Measurements from ENCODE around the gene MST1.

MST1 gene

DNA sequence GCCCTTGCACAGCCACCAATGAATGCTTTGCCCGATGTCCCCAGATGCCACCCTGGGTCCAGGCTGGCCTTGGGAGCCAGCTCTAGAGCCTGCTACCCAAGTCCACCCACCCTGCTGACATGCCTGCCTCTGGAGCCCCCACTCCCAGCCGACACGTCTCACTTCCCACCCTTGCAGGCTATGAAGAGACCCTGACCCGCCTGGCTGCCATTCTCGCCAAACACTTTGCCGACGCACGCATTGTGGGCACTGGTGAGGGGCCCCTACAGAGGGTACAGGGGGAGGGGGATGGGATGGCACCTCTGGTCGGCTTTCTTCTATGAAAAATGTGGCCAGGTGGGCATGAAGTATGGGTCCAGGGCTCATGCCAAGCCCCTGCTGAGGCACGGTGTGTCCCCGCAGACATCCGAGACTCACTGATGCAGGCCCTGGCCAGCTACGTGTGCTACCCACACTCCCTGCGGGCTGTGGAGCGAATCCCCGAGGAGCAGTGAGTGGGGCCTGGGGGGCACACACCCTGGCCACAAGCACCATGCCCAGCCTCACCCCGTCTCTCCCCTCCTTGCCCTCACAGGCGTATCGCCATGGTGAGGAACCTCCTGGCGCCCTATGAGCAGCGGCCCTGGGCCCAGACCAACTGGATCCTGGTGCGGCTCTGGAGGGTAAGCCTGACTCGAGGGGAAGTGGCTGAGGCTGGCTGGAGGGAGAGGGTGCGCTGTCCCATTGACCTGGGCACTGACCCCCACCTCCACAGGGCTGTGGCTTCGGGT is 24.2 kb upstream of the MST1 start:
- no peak for DNase-seq (ENCODE audit: low read depth)
- H3K4me3 ChIP-seq (ENCODE audit: low read depth, low read length) = no peak overlapping the region
- TF ChIP-seq, protein P1, sequence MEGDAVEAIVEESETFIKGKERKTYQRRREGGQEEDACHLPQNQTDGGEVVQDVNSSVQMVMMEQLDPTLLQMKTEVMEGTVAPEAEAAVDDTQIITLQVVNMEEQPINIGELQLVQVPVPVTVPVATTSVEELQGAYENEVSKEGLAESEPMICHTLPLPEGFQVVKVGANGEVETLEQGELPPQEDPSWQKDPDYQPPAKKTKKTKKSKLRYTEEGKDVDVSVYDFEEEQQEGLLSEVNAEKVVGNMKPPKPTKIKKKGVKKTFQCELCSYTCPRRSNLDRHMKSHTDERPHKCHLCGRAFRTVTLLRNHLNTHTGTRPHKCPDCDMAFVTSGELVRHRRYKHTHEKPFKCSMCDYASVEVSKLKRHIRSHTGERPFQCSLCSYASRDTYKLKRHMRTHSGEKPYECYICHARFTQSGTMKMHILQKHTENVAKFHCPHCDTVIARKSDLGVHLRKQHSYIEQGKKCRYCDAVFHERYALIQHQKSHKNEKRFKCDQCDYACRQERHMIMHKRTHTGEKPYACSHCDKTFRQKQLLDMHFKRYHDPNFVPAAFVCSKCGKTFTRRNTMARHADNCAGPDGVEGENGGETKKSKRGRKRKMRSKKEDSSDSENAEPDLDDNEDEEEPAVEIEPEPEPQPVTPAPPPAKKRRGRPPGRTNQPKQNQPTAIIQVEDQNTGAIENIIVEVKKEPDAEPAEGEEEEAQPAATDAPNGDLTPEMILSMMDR (IDR thresholded peaks at IDR 0.05; ENCODE audit: control insufficient read depth, extremely low read depth, insufficient read depth) = no peak

- TF ChIP-seq, protein P1 (IDR thresholded peaks at IDR 0.05; ENCODE audit: control insufficient read depth, extremely low read depth, insufficient read depth) = no peak
- H3K4me3 ChIP-seq (ENCODE audit: low read depth, low read length) = no peak overlapping the region
- DNase-seq (ENCODE audit: low read depth) = no peak
These were observed 23.5 kb upstream of the MST1 start for GRCh38 chr3:49712631-49713317.

DNA sequence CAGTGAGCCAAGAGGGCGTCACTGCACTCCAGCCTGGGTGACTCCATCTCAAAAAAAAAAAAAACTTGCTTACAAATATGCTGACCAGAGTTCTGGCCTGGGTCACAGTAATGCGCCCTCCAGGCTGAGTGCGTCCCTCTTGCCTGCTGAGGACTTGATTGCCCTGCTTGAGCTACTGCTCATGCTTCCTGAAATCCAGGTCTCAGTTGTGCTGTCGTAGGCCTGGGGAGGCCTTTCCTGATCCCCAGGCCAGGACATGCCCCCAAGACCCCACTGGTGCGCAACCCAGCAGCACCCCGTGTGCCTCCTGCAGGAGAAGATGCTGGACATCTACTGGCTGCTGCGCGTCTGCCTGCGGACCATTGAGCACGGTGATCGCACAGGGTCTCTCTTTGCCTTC is 22.9 kb upstream of the MST1 start:
- no peak overlapping the region for H3K4me3 ChIP-seq (ENCODE audit: low read depth, low read length)
- no peak for DNase-seq (ENCODE audit: low read depth)
- TF ChIP-seq, protein P1 (IDR thresholded peaks at IDR 0.05; ENCODE audit: control insufficient read depth, extremely low read depth, insufficient read depth) = no peak

- TF ChIP-seq, protein P1 (IDR thresholded peaks at IDR 0.05; ENCODE audit: control insufficient read depth, extremely low read depth, insufficient read depth) = no peak
- no peak overlapping the region for H3K4me3 ChIP-seq (ENCODE audit: low read depth, low read length)
- no peak for DNase-seq (ENCODE audit: low read depth)
These were observed 22.2 kb upstream of the MST1 start for GRCh38 chr3:49711489-49711888.

GRCh38 chr3:49709852-49710251 is 20.6 kb upstream of the MST1 start:
- TF ChIP-seq, protein P1 (IDR thresholded peaks at IDR 0.05; ENCODE audit: control insufficient read depth, extremely low read depth, insufficient read depth) = no peak
- DNase-seq (ENCODE audit: low read depth) = no peak
- H3K4me3 ChIP-seq (ENCODE audit: low read depth, low read length) = no peak overlapping the region

GRCh38 chr3:49707113-49707480 is 17.8 kb upstream of the MST1 start:
- DNase-seq (ENCODE audit: low read depth) = no peak
- TF ChIP-seq, protein P1 (IDR thresholded peaks at IDR 0.05; ENCODE audit: control insufficient read depth, extremely low read depth, insufficient read depth) = no peak
- no peak overlapping the region for H3K4me3 ChIP-seq (ENCODE audit: low read depth, low read length)
